K562 (cell line): Measurements from ENCODE around the gene KAT7. TPM values are rescaled to one million over a fixed set of nuclear protein-coding genes. Genes with fewer than 3 reads are reported as not detected.
A peak's percentile ranks its signal among the peaks of the same experiment; 100 is the strongest.

Experiments
- KLF16 ChIP-seq: IDR thresholded peaks from 2 replicates; pipeline ENCODE4 v1.6.1; 2016; ENCODE audit warnings: antibody characterized with exemption
- MGA ChIP-seq: fragments of 450-650 bp; IDR thresholded peaks from 2 replicates; pipeline ENCODE4 v1.6.1; 2016; ENCODE audit warnings: mild to moderate bottlenecking, moderate library complexity
- MYBL2 ChIP-seq, 2 experiments: fragments of 450-650 bp in 1 of 2; sonication (generic) in 1 of 2; formaldehyde crosslinking in 1 of 2; IDR thresholded peaks; 2 replicates each; pipeline versions ENCODE4 v1.6.1 to v1.8.1; 2017 to 2022; ENCODE audit warnings: borderline replicate concordance in 1 of 2, inconsistent platforms in 1 of 2, low read depth in 1 of 2, mild to moderate bottlenecking in 1 of 2, missing genetic modification reagents in 1 of 2, moderate library complexity in 1 of 2
- NKRF ChIP-seq: fragments of 450-650 bp; IDR thresholded peaks from 2 replicates; pipeline ENCODE4 v1.6.1; 2016; ENCODE audit warnings: borderline replicate concordance
- RNF219 ChIP-seq: fragments of 250-450 bp; sonication (Bioruptor Pico); IDR thresholded peaks from 2 replicates; pipeline ENCODE4 v1.5.0; 2022; ENCODE audit warnings: mild to moderate bottlenecking
- SPI1 ChIP-seq: IDR thresholded peaks from 2 replicates; pipeline ENCODE4 v1.6.1; 2011; ENCODE audit warnings: low read depth, low read length, control low read depth, borderline replicate concordance
- UBTF ChIP-seq, 2 experiments: IDR thresholded peaks; 2 replicates each; pipeline ENCODE4 v1.6.1; 2012; ENCODE audit warnings: improper control_type of control experiment in 2 of 2, low read depth in 2 of 2, low read length in 2 of 2, borderline replicate concordance in 1 of 2
- ZNF79 ChIP-seq: fragments of 250-450 bp; sonication (Bioruptor Pico); IDR thresholded peaks from 2 replicates; pipeline ENCODE4 v1.4.0; 2020; ENCODE audit warnings: low read depth, mild to moderate bottlenecking, moderate library complexity
- polyA plus RNA-seq, 8 experiments: library from polyadenylated mRNA; depleted of rRNA in 4 of 8; stranded (reverse) in 5 of 8; unstranded in 3 of 8; fragments of >200 nt; fragmentation: Nextera tagmentation in 2 of 8; fragmentation: Illumina TruSeq in 1 of 8; extraction: Ambion mirVana in 2 of 8; extraction: Trizol in 1 of 8; gene quantifications; 2 replicates each; pipeline versions ENCODE4 v1.2.1 to v1.2.3, GENCODE V29; 2011 to 2014; ENCODE audit warnings: inconsistent platforms in 1 of 8, missing spikeins in 1 of 8
- total RNA-seq, 7 experiments: library from RNA; depleted of rRNA in 6 of 7; stranded (reverse); fragments of >200 nt in 6 of 7; fragmentation: Illumina TruSeq in 2 of 7; extraction: Trizol in 2 of 7; gene quantifications; 2 replicates each; pipeline versions ENCODE4 v1.2.1 to v1.2.3, GENCODE V29; 2011 to 2021; ENCODE audit warnings: low replicate concordance in 1 of 7

KAT7 gene
- total and polyA plus RNA-seq, 9 of the 15 experiments (the other 6 are each of a cell fraction or from before 2014, with no cell fraction given), result 10.8 to 57.3 (median 34.8) TPM

GRCh38 chr17:49760932-49761558, 27.4 kb upstream of the KAT7 start (continued):
- TF ChIP-seq UBTF (IDR thresholded peaks at IDR 0.05; ENCODE audit: borderline replicate concordance in 1 of 2, low read depth in 2 of 2, low read length in 2 of 2) (no peak), NKRF (no peak), ZNF79 (CRISPR knock-in tag) (no peak), KLF16 (peak; percentile 66), MYBL2 (IDR thresholded peaks at IDR 0.05; ENCODE audit: low read depth) (no peak), MYBL2 (CRISPR knock-in tag; IDR thresholded peaks at IDR 0.05; ENCODE audit: borderline replicate concordance) (no peak), MGA (no peak), SPI1 (no peak), RNF219 (CRISPR knock-in tag) (no peak)
